Psoas muscle (tissue), 8 donors: Measurements from ENCODE around the gene ZDHHC12. TPM values are rescaled to one million over a fixed set of nuclear protein-coding genes. Genes with fewer than 3 reads are reported as not detected.

Experiments
- ATAC-seq, 4 donors: fragments of 200-7000 bp; cut with Tn5 transposase; one replicate each; pipeline ENCODE4 v1.9.1; 2020; ENCODE audit warnings: moderate library complexity in 3 of 4, mild to moderate bottlenecking in 2 of 4
- DNase-seq, 2 donors: peaks; one replicate each; pipeline ENCODE4 v3.0.0-alpha.2; 2020
- H3K27ac ChIP-seq: fragments of 200-600 bp; one replicate; pipeline ENCODE4 v1.8.0; 2022
- H3K27me3 ChIP-seq, 3 donors: fragments of 200-600 bp in 1 of 3; one replicate each; pipeline versions ENCODE4 v1.6.1 to v1.8.0; 2013 to 2022; ENCODE audit warnings: low read length in 2 of 3, mild to moderate bottlenecking in 2 of 3, moderate library complexity in 1 of 3; ENCODE audit not compliant: insufficient read depth in 3 of 3
- H3K36me3 ChIP-seq, 2 donors: fragments of 200-600 bp in 1 of 2; one replicate each; pipeline versions ENCODE4 v1.6.1 to v1.8.0; 2013 to 2022; ENCODE audit warnings: low read depth in 1 of 2, mild to moderate bottlenecking in 1 of 2, moderate library complexity in 1 of 2; ENCODE audit not compliant: insufficient read depth in 1 of 2
- H3K4me1 ChIP-seq: fragments of 200-600 bp; one replicate; pipeline ENCODE4 v1.8.0; 2022
- H3K4me3 ChIP-seq: fragments of 200-600 bp; one replicate; pipeline ENCODE4 v1.8.0; 2022; ENCODE audit warnings: mild to moderate bottlenecking
- H3K9me3 ChIP-seq: fragments of 200-600 bp; one replicate; pipeline ENCODE4 v1.8.0; 2022
- CTCF ChIP-seq: fragments of 200-600 bp; IDR thresholded peaks from one replicate; pipeline ENCODE4 v1.8.0; 2022; ENCODE audit warnings: antibody characterized with exemption
- WGBS, 3 donors: extraction: QIAGEN DNeasy Blood & Tissue Kit; methylation state at CpG; one replicate each; pipeline versions ENCODE4 v1.1.6 to v1.1.7; 2013; 5-methylcytosine and 5-hydroxymethylcytosine counted together
- intact Hi-C, 2 donors: fragments of 100-400 bp; cut with DNase I; formaldehyde crosslinking; loops; one replicate each; pipeline versions ENCODE4 v1.11.0 to v1.14.2; 2022
- polyA plus RNA-seq, 3 donors: library from polyadenylated mRNA; stranded (reverse); fragments of 200-250 nt; gene quantifications; one replicate each; pipeline ENCODE4 v1.2.3, GENCODE V29; 2013
- total RNA-seq, 4 donors: library from RNA; stranded (reverse); fragmentation: NEBNext Ultra II Directional in 2 of 4; extraction: Animal tissue kit (Norgen Biotek cat#: 25700) in 2 of 4; gene quantifications; one replicate each; pipeline versions ENCODE4 v1.2.1 to v1.2.4, GENCODE V29; 2021 to 2023
- donor health status: healthy with polysubstance abuse.
- donor health status: DM: no; HTN: no; CAD: no; lungs with moderate emphysema.
- donor health status: Bipolar disorder and iron deficiency.
- donor health status: healthy.
- donor health status: DM: yes; HTN: yes; CAD: no.
- donor health status: DM: no; HTN: no; CAD: no.
- donor health status: DM: no; HTN: no; CAD: no.
- donor health status: DM: yes; HTN: yes; CAD: no.

The ZDHHC12 gene
- total and polyA plus RNA-seq, 7 donors = 4.5 to 18.5 (median 7.2) TPM

GRCh38 chr9:128712451-128713410, 11.2 kb downstream of the ZDHHC12 start:
- Histone ChIP-seq H3K36me3 (no peaks in the 10 kb centered on the region), H3K27me3 (no peaks in the 10 kb centered on the region), H3K4me3 (no peak overlapping the region), H3K27ac (no peak overlapping the region), H3K9me3 (no peaks in the 10 kb centered on the region), H3K4me1 (no peaks in the 10 kb centered on the region)
- 87 to 94% (median 88%) methylated on average over 25 to 26 of the region's 26 CpGs for WGBS, 3 donors
- ATAC-seq (peak in 1 of 4 donors; percentile 25), DNase-seq (peak; percentile 8 to 44)
- TF ChIP-seq CTCF = no peak
- intact Hi-C loops = no loop called here

- H3K36me3 ChIP-seq = no peaks in the 10 kb centered on the region
- TF ChIP-seq CTCF = no peak
- intact Hi-C loops = no loop called here
- H3K4me1 ChIP-seq = no peaks in the 10 kb centered on the region
- no peaks in the 10 kb centered on the region for H3K9me3 ChIP-seq
- no peaks in the 10 kb centered on the region for H3K27me3 ChIP-seq
- H3K27ac ChIP-seq = no peak overlapping the region
- no peak for DNase-seq
- H3K4me3 ChIP-seq = no peak overlapping the region
- no peak for ATAC-seq
- 95 to 96% (median 96%) methylated on average over 8 of the region's 8 CpGs for WGBS, 3 donors
These were observed 16.5 kb downstream of the ZDHHC12 start for GRCh38 chr9:128707446-128707845.

- ATAC-seq = no peak
- H3K36me3 ChIP-seq = no peaks in the 10 kb centered on the region
- 72 to 78% (median 73%) methylated on average over 22 to 23 of the region's 23 CpGs for WGBS, 3 donors
- no peaks in the 10 kb centered on the region for H3K4me1 ChIP-seq
- no peak for TF ChIP-seq CTCF
- no peaks in the 10 kb centered on the region for H3K27me3 ChIP-seq
- no peaks in the 10 kb centered on the region for H3K9me3 ChIP-seq
- DNase-seq = peak; percentile 16 to 71
- H3K27ac ChIP-seq = no peak overlapping the region
- no peak overlapping the region for H3K4me3 ChIP-seq
- intact Hi-C loops = no loop called here
These were observed 17.1 kb downstream of the ZDHHC12 start for GRCh38 chr9:128706671-128707381.

- H3K9me3 ChIP-seq = no peaks in the 10 kb centered on the region
- H3K4me3 ChIP-seq = no peak overlapping the region
- intact Hi-C loops = no loop called here
- WGBS, 3 donors = 94 to 100% (median 95%) methylated on average over 1 of the region's 1 CpG
- H3K27ac ChIP-seq = no peak overlapping the region
- DNase-seq = peak; percentile 2 to 40
- no peaks in the 10 kb centered on the region for H3K4me1 ChIP-seq
- no peaks in the 10 kb centered on the region for H3K27me3 ChIP-seq
- no peaks in the 10 kb centered on the region for H3K36me3 ChIP-seq
- no peak for ATAC-seq
- no peak for TF ChIP-seq CTCF
These were observed 17.9 kb downstream of the ZDHHC12 start for GRCh38 chr9:128706045-128706444.
